Spinal cord (tissue), 10 donors: ENCODE measurements around the gene GALNT9. TPM values are rescaled to one million over a fixed set of nuclear protein-coding genes. Genes with fewer than 3 reads are reported as not detected.
"Not testable (repeated sequence)": the region's sequence is repeated elsewhere in the genome, so short reads cannot be mapped to it uniquely, and the experiment has no call there.

Experiments used
- DNase-seq, 6 donors: peaks; one replicate each; pipeline versions ENCODE4 v3.0.0 to v3.0.0-alpha.2; 2013 to 2015; ENCODE audit warnings: low spot score in 6 of 6, low read depth in 4 of 6
- H3K27ac ChIP-seq: one replicate; pipeline ENCODE4 v1.5.1; 2013; ENCODE audit warnings: low read depth, low read length, control low read depth
- H3K27me3 ChIP-seq: one replicate; pipeline ENCODE4 v1.6.1; 2013; ENCODE audit warnings: low read length; ENCODE audit not compliant: control insufficient read depth, insufficient read depth
- H3K36me3 ChIP-seq: one replicate; pipeline ENCODE4 v1.6.1; 2013; ENCODE audit warnings: low read length; ENCODE audit not compliant: control insufficient read depth, insufficient read depth
- H3K4me1 ChIP-seq: one replicate; pipeline ENCODE4 v1.6.1; 2013; ENCODE audit warnings: low read length; ENCODE audit not compliant: control insufficient read depth, insufficient read depth
- H3K4me3 ChIP-seq: one replicate; pipeline ENCODE4 v1.5.1; 2013; ENCODE audit warnings: low read depth, low read length, control low read depth
- H3K9me3 ChIP-seq: one replicate; pipeline ENCODE4 v1.6.1; 2013; ENCODE audit warnings: low read length; ENCODE audit not compliant: control insufficient read depth, insufficient read depth
- WGBS: methylation state at CpG from one replicate; pipeline ENCODE4 v1.1.5; 2013; ENCODE audit warnings: missing lambda C conversion rate; ENCODE audit not compliant: insufficient coverage; 5-methylcytosine and 5-hydroxymethylcytosine counted together
- polyA plus RNA-seq, 2 donors: library from polyadenylated mRNA; unstranded; fragments of 120-200 nt; gene quantifications; one replicate each; pipeline ENCODE4 v1.2.1, GENCODE V29; 2013; ENCODE audit not compliant: insufficient read length in 2 of 2
- total RNA-seq, 2 donors: library from RNA; depleted of rRNA in 1 of 2; stranded (reverse); fragments of 120-200 nt in 1 of 2; fragments of >200 nt in 1 of 2; gene quantifications; one replicate each; pipeline versions ENCODE4 v1.2.3 to v1.2.4, GENCODE V29; 2013 to 2014
- donor health status: healthy.

The GALNT9 gene
- total and polyA plus RNA-seq, 4 donors = 9.5 to 36.0 (median 27.1) TPM

- DNase-seq = no peak
- Histone ChIP-seq H3K36me3 (peaks cover 4% of the 10 kb centered on the region), H3K4me1 (peaks cover 5% of the 10 kb centered on the region), H3K27ac (no peak overlapping the region), H3K9me3 (no peaks in the 10 kb centered on the region), H3K4me3 (no peak overlapping the region), H3K27me3 (peaks cover 2% of the 10 kb centered on the region)
- WGBS = 93% methylated on average over 17 of the region's 18 CpGs
These were observed 33.3 kb downstream of the GALNT9 start for GRCh38 chr12:132296063-132296462.

GRCh38 chr12:132295561-132295960 lies 33.8 kb downstream of the GALNT9 start:
- not testable (repeated sequence) for H3K4me1 ChIP-seq, DNase-seq, H3K36me3 ChIP-seq, H3K27me3 ChIP-seq, H3K4me3 ChIP-seq, H3K9me3 ChIP-seq, H3K27ac ChIP-seq
- 92% methylated on average over 22 of the region's 24 CpGs for WGBS

GRCh38 chr12:132295101-132295526 lies 34.3 kb downstream of the GALNT9 start:
- peaks cover 6% of the 10 kb centered on the region for H3K36me3 ChIP-seq
- 69% methylated on average over 13 of the region's 18 CpGs for WGBS
- DNase-seq = no peak
- H3K4me1 ChIP-seq = peaks cover 5% of the 10 kb centered on the region
- H3K27me3 ChIP-seq = peaks cover 2% of the 10 kb centered on the region
- no peak overlapping the region for H3K4me3 ChIP-seq
- H3K27ac ChIP-seq = no peak overlapping the region
- H3K9me3 ChIP-seq = no peaks in the 10 kb centered on the region

- H3K27me3 ChIP-seq = peaks cover 2% of the 10 kb centered on the region
- H3K4me3 ChIP-seq = no peak overlapping the region
- H3K9me3 ChIP-seq = no peaks in the 10 kb centered on the region
- H3K27ac ChIP-seq = no peak overlapping the region
- DNase-seq = no peak
- 71% methylated on average over 23 of the region's 24 CpGs for WGBS
- H3K4me1 ChIP-seq = peaks cover 9% of the 10 kb centered on the region
- H3K36me3 ChIP-seq = peaks cover 8% of the 10 kb centered on the region
These were observed 35.0 kb downstream of the GALNT9 start for GRCh38 chr12:132294121-132295034.

GRCh38 chr12:132292328-132293319 lies 36.8 kb downstream of the GALNT9 start:
- no peak overlapping the region for H3K4me3 ChIP-seq
- 91% methylated on average over 28 of the region's 33 CpGs for WGBS
- H3K27ac ChIP-seq = no peak overlapping the region
- no peak for DNase-seq
- peaks cover 7% of the 10 kb centered on the region for H3K27me3 ChIP-seq
- peaks cover 9% of the 10 kb centered on the region for H3K4me1 ChIP-seq
- H3K36me3 ChIP-seq = peaks cover 10% of the 10 kb centered on the region
- no peaks in the 10 kb centered on the region for H3K9me3 ChIP-seq

- 93% methylated on average over 27 of the region's 30 CpGs for WGBS
These were observed 37.8 kb downstream of the GALNT9 start for GRCh38 chr12:132291402-132292175.

GRCh38 chr12:132290203-132290540 lies 39.2 kb downstream of the GALNT9 start:
- Histone ChIP-seq H3K36me3 (peaks cover 20% of the 10 kb centered on the region), H3K27ac (no peak overlapping the region), H3K9me3 (no peaks in the 10 kb centered on the region), H3K4me3 (no peak overlapping the region), H3K4me1 (peaks cover 22% of the 10 kb centered on the region), H3K27me3 (peaks cover 19% of the 10 kb centered on the region)
- 95% methylated on average over 12 of the region's 12 CpGs for WGBS
- DNase-seq = no peak

More at GRCh38 chr12:132291402-132292175, 37.8 kb downstream of the GALNT9 start:
- H3K9me3 ChIP-seq = no peaks in the 10 kb centered on the region
- peaks cover 13% of the 10 kb centered on the region for H3K27me3 ChIP-seq
- H3K4me3 ChIP-seq = no peak overlapping the region
- DNase-seq = no peak
- H3K4me1 ChIP-seq = peaks cover 10% of the 10 kb centered on the region
- H3K36me3 ChIP-seq = peaks cover 10% of the 10 kb centered on the region
- no peak overlapping the region for H3K27ac ChIP-seq

GRCh38 chr12:132289356-132290202 lies 39.8 kb downstream of the GALNT9 start:
- Histone ChIP-seq H3K4me3 (no peak overlapping the region), H3K4me1 (peaks cover 26% of the 10 kb centered on the region), H3K27ac (no peak overlapping the region), H3K9me3 (no peaks in the 10 kb centered on the region), H3K36me3 (peaks cover 22% of the 10 kb centered on the region), H3K27me3 (peaks cover 24% of the 10 kb centered on the region)
- no peak for DNase-seq
- WGBS = 62% methylated on average over 15 of the region's 19 CpGs
